HG03469 (cell line): ENCODE results near the gene PAPLN.

Source experiments
- ATAC-seq: cut with Tn5 transposase; IDR thresholded peaks from one replicate; pipeline ENCODE4 v1.9.1; 2021; ENCODE audit warnings: mild to moderate bottlenecking, moderate library complexity, moderate number of reproducible peaks; ENCODE audit not compliant: unreplicated experiment

The PAPLN gene

GRCh38 chr14:73260574-73260973 lies 23.3 kb downstream of the PAPLN start:
- no peak for ATAC-seq

- ATAC-seq: no peak
Observed at GRCh38 chr14:73261075-73261474, 23.8 kb downstream of the PAPLN start.

GRCh38 chr14:73261520-73262426 lies 24.5 kb downstream of the PAPLN start:
- ATAC-seq: no peak

- ATAC-seq: no peak
Observed at GRCh38 chr14:73262427-73263183, 25.3 kb downstream of the PAPLN start.

- no peak for ATAC-seq
Observed at GRCh38 chr14:73263606-73264005, 26.3 kb downstream of the PAPLN start.

- ATAC-seq: no peak
Observed at GRCh38 chr14:73264080-73264884, 27.0 kb downstream of the PAPLN start.

GRCh38 chr14:73264885-73265720 lies 27.8 kb downstream of the PAPLN start:
- no peak for ATAC-seq

- no peak for ATAC-seq
Observed at GRCh38 chr14:73265721-73266046, 28.4 kb downstream of the PAPLN start.

- no peak for ATAC-seq
Observed at GRCh38 chr14:73266317-73266716, 29.0 kb downstream of the PAPLN start.

- ATAC-seq: no peak
Observed at GRCh38 chr14:73267474-73267873, 30.2 kb downstream of the PAPLN start.

- no peak for ATAC-seq
Observed at GRCh38 chr14:73269729-73270531, 32.6 kb downstream of the PAPLN start.

GRCh38 chr14:73272393-73272792 lies 35.1 kb downstream of the PAPLN start:
- no peak for ATAC-seq

- ATAC-seq: no peak
Observed at GRCh38 chr14:73273799-73274198, 36.5 kb downstream of the PAPLN start.

- ATAC-seq: no peak
Observed at GRCh38 chr14:73276836-73277235, 39.5 kb downstream of the PAPLN start.

- no peak for ATAC-seq
Observed at GRCh38 chr14:73277376-73277775, 40.1 kb downstream of the PAPLN start.

GRCh38 chr14:73280903-73281302 lies 43.6 kb downstream of the PAPLN start:
- no peak for ATAC-seq

GRCh38 chr14:73283608-73284379 lies 46.5 kb downstream of the PAPLN start:
- ATAC-seq: no peak

GRCh38 chr14:73285979-73286378 lies 48.7 kb downstream of the PAPLN start:
- ATAC-seq: no peak

GRCh38 chr14:73286598-73286997 lies 49.3 kb downstream of the PAPLN start:
- no peak for ATAC-seq
